AG08395 (cell line): ENCODE results near the gene HLCS.
A peak's percentile ranks its signal among the peaks of the same experiment; 100 is the strongest.

Source experiments
- DNase-seq: peaks from one replicate; pipeline ENCODE4 v3.0.0; 2012; ENCODE audit warnings: mixed read lengths, low spot score

HLCS gene

DNA sequence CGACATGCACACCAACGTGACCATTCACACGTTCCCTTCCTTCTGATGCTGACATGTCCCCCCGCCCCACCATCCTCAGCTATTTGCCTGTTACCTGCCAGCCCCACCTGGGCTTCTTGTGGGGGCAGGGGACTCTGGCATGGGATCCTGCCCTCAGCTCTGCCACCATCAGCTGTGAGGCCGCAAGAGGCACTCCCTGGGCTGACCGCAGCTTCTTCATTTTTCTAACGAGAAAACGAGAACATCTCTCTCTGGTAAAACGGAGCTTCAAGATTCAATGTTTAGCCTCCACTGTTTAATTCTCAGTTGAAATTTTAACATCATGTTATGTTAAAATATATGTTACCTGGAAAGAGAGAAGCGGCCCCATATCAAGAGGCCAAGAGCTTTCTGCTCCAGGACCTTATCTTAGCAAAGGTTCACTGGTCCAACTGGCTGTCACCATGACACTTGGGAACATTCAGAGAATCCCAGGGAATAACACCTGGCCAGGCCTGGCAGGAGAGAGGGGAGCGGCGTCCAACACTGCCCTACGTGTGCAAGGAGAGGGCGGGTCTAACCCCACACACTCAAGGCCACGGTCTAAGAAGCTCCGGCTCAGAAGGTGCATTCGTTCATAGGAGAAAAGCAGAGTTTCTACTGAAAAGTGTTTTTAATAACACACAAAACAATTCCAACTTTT lies 51.3 kb downstream of the HLCS start:
- DNase-seq = no peak

GRCh38 chr21:36914244-36915013 lies 52.0 kb downstream of the HLCS start:
- DNase-seq = no peak

- no peak for DNase-seq
Measured at GRCh38 chr21:36913247-36914169, 53.0 kb downstream of the HLCS start.

- peak; percentile 40 for DNase-seq
Measured at GRCh38 chr21:36910581-36911307, 55.7 kb downstream of the HLCS start.

DNA sequence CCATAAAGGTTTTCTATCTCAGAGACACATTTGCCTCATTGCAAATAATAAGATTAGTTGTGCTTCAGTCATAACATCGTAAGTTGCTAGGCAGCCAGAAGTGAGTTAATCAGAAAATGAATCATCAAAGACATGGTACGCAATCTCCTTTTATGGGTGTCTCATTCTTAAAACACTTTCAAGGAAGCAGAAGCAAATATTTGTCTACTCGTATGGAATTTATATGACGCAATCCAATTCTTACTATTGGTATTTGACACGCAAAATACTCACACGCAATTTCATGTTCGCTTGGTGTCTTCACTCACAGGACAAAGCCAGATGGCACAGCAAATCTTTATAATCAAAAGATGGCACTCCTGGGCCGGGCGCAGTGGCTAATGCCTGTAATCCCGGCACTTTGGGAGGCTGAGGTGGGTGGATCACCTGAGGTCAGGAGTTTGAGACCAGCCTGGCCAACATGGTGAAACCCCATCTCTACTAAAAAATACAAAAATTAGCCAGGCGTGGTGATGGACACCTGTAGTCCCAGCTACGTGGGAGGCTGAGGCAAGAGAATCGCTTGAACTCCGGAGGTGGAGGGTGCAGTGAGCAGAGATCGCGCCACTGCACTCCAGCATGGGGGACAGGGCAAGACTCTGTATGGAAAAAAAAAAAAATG lies 56.4 kb downstream of the HLCS start:
- DNase-seq = peak; percentile 86

GRCh38 chr21:36909423-36909822 lies 57.0 kb downstream of the HLCS start:
- no peak for DNase-seq

DNA sequence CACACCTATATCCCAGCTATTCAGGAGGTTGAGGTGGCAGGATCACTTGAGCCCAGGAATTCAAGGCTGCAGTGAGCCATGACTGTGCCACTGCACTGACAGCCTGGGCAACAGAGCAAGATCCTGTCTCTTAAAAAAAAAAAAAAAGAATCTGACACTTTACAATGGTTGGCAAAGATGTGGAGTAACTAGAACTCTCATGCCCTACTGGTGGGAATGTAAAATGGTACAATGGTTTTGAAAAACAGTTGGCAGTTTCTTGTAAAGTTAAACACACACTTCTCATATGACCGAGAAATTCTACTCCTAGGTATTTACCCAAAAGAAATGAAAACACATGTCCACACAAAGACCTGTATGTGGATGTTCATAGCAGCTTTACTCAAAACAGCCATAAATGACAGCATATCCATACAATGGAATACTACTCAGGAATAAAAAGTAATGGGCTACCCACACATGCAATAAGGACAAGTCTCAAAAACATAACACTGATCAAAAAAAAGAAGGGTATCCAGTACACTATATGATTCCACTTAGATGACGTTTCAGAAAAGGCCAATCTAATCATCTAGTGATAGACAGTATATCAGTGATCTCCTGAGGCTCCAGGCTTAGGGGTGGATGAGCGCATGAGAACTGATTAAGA lies 58.1 kb downstream of the HLCS start:
- DNase-seq = no peak

DNA sequence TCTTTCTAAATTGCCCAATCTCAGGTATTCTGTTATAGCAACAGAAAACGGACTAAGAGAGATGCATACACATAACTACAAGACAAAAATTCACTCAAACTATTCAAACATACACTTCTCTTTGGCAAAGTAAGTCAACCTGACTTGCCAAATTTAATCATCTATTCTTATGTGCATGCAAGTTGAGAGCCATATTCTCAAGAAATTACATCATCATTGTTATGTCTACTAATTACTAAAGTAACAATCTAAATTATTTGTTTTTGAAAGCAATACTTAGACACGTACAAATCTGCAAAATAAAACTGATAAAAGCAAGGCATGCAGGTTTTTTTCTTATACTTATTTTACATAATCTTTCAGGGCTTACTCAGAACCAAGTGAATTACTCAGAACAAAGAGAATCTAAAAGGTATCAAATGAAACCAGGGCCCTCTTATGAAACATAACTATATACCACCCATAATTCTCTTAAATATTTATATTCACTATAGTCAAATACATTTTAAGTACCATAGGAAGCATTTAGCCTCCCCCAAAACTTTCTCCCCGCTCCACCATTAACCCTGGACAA lies 62.3 kb downstream of the HLCS start:
- DNase-seq = no peak

DNA sequence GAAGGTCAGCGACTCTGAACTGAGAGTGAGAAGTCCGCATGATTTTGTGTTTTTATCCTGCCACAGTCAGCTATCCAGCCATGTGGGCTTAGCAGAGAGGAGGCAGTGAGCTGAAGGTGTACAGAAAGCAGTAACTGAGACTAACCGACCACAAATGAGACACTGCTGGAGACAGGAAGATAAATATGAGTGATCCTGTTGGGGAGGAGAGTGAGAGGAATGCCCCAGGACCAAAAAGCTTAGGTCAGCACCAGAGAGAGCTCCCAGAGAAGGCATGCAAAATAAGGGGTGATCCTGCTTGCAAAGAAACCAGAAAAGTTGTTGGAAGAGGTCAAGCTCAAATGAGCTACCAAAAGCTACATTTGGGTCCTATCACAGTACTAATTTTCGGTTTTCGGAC lies 63.7 kb downstream of the HLCS start:
- DNase-seq = peak; percentile 20

- DNase-seq = no peak
Measured at GRCh38 chr21:36902331-36902730, 64.1 kb downstream of the HLCS start.

GRCh38 chr21:36901575-36901974 lies 64.9 kb downstream of the HLCS start:
- no peak for DNase-seq

DNA sequence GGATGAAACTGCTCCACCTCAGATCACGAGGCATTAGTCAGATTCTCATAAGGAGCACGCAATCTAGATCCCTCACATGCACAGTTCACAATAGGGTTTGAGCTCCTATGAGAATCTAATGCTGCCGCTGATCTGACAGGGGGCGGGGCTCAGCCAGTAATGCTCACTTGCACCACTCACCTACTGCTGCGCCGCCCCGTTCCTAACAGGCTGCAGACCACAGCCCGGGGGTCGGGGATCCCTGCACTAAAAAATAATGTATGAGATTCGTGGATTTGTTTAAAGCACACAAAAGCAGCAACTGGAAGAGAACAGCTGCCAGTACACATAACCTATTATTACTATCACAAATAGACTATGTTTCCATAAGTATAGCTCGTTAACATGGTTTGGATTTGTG lies 72.9 kb downstream of the HLCS start:
- DNase-seq = no peak

DNA sequence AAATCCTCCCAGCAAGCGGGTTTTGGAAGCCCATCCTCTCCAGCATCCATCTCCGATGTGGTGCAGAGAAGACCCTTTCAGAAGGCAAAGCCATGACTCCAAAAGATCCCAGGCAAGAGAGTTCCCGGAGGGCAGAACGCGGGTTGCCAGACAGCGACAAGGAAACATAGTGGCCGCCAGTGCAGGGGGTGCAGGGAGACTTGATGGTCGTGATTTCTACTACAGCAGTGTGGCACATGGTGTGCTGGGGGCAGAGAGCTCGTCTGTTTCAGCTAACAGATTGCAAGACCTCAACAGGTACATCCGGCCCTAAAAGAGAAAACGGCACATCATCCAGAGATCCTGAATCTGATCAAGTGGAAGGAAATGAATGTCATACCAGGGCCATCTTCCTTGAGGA lies 74.3 kb downstream of the HLCS start:
- no peak for DNase-seq

- no peak for DNase-seq
Measured at GRCh38 chr21:36891692-36892091, 74.8 kb downstream of the HLCS start.

DNA sequence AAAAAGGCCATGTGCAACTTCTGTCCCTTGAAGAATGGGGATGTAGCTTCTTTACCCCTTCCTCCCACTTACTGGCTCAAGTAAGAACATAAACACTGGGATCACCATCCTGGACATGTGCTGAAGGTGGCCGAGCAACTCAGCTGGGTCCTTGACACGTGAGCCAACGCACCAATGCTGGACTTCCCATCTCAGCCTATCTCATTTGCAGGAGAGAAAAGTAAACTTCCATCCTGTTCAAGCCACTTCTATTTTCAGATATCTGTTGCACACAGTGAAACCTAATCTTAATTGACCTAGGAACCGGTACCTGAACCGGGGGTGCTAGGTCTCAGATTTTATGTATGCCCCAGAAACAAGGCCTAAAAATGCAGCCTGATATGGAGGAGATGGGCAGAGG lies 75.3 kb downstream of the HLCS start:
- no peak for DNase-seq

GRCh38 chr21:36890086-36890485 lies 76.4 kb downstream of the HLCS start:
- DNase-seq = no peak

GRCh38 chr21:36889401-36889800 lies 77.1 kb downstream of the HLCS start:
- no peak for DNase-seq

DNA sequence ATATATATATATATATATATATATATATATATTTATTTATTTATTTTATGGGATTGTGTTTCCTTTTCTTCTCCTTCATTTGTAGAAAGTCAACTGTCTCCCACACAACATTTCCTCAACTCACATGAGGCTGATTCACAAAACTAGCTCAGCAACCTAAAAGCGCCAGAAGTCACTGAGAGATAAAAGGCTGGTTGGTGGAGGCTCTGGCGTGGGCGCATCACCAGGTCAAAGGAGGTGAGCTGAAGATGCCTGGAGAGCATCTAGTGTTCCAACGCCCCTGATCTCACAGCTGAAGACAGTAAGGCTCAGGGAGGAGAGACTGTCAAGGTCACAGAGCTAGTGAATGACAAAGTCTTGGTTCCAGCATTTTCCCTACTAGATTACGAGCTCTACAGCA lies 78.0 kb downstream of the HLCS start:
- DNase-seq = no peak

GRCh38 chr21:36887963-36888362 lies 78.5 kb downstream of the HLCS start:
- DNase-seq = no peak
